ENCODE data around the gene RCC1.
A peak's percentile ranks its signal among the peaks of the same experiment; 100 is the strongest.
"Not testable (repeated sequence)": the region's sequence is repeated elsewhere in the genome, so short reads cannot be mapped to it uniquely, and the experiment has no call there.

Gene RCC1, protein sequence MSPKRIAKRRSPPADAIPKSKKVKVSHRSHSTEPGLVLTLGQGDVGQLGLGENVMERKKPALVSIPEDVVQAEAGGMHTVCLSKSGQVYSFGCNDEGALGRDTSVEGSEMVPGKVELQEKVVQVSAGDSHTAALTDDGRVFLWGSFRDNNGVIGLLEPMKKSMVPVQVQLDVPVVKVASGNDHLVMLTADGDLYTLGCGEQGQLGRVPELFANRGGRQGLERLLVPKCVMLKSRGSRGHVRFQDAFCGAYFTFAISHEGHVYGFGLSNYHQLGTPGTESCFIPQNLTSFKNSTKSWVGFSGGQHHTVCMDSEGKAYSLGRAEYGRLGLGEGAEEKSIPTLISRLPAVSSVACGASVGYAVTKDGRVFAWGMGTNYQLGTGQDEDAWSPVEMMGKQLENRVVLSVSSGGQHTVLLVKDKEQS

GRCh38 chr1:28505406-28506187 lies at the start of gene RCC1:
RCC1 (plus strand) TSS chr1:28506043; CDS start chr1:28529867, 23,824 bp downstream.
- DNase-seq = peak; percentile 82

GRCh38 chr1:28456078-28456477 lies 49.8 kb upstream of the RCC1 start:
- DNase-seq = no peak

DNA sequence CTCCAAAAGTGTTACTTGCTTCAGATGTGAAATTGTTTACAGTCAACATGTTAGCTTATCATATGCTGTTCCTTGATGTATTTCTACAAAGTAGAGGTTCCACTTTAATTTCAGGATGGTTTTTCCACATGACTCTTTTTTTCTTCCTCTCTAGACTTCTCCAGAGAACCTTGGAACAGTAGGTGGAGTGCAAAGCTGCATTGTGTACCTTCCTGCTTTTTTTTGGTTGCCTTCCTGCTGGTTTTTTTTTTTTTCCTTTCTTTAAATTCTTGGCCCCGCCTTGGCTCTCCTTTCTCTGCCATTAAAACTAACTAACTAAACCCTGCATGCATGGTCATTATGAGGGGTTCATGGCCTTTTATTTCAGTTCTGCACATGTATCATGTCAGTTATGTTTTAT lies 48.2 kb upstream of the RCC1 start:
- DNase-seq = no peak

GRCh38 chr1:28458237-28459228 lies 47.3 kb upstream of the RCC1 start:
- DNase-seq = no peak

DNA sequence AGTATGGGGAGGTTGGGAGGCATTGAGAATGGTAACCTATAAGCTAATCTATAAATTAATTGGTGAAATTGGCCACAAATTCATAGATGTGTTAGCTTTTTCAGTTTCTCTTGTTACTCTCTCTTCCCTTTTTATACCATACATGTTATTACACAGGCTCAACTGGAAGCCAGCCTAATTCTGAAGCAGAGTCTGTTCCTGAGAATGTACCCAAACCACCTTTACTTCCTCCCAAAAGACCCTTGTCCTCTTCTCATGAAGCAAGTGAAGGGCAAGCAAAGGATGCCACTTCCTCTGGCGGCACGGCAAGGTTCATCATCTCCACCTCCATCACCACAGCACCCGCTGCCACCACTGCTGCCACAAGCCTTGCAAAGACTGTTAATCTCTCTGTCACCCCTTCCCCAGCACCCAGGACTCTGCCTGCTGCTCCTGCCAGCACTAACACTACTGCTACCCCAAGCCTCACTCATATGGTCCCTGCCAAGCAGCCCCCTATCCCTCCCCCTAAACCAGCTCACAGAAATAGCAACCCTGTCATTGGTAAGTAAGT lies 39.5 kb upstream of the RCC1 start:
- DNase-seq = no peak

DNA sequence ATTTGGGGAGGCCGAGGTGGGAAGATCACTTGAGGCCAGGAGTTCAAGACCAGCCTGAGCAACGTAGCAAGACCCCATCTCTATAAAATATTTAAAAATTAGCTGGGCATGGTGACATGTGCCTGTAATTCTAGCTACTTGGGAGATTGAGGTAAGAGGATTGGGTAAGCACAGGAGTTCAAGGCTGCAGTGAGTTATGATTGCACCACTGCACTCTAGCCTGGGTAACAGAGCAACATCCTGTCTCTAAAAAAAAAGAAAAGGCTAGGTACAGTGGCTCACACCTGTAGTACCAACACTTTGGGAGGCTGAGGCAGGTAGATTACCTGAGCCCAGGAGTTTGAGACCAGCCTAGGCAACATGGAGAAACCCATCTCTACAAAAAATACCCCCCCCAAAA lies 35.7 kb upstream of the RCC1 start:
- DNase-seq = no peak

- DNase-seq = not testable (repeated sequence)
These were observed 26.3 kb upstream of the RCC1 start for GRCh38 chr1:28479497-28479896.

- no peak for DNase-seq
These were observed 25.5 kb upstream of the RCC1 start for GRCh38 chr1:28480308-28480707.

DNA sequence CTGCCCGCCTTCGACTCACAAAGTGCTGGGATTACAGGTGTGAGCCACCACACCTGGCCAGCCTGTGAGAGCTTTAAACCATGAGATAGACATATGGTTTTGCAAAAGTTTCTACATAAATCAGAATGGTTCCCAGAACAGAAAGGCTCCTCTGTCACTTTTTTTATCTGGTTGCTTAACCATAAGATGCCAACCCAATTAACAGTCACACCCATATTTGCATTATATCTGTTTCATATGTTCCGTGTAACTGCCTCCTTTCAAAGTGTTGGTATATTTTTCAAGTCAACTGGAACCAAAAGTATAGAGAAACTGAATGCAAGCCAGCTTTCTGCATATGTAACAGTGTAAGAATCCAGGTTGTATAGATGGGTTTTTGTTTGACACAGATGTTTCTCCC lies 23.7 kb upstream of the RCC1 start:
- DNase-seq = no peak

- no peak for DNase-seq
These were observed 23.1 kb upstream of the RCC1 start for GRCh38 chr1:28482702-28483101.

- no peak for DNase-seq
These were observed 11.1 kb upstream of the RCC1 start for GRCh38 chr1:28494737-28495136.

GRCh38 chr1:28499553-28499952 lies 6.3 kb upstream of the RCC1 start:
- no peak for DNase-seq

GRCh38 chr1:28501925-28502324 lies 3.9 kb upstream of the RCC1 start:
- DNase-seq = no peak

DNA sequence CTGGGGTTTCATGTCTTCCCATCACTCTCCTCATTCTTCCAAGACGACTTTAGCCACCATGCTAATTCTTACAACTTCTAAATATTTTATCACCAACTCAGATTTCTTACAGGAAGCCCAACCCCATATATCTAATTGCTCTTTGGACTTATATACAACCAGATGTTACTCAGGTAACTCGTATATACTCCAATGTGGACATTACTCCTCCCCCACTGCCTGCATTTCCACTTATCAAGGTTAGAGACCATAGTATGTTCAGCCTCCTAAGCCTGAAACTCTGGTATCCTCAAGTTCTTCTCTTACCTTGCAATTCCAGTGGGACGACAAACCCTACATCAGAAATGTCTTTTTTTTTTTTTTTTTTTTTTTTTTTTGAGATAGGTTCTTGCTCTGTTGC lies 2.7 kb upstream of the RCC1 start:
- no peak for DNase-seq

- no peak for DNase-seq
These were observed 1.0 kb downstream of the RCC1 start for GRCh38 chr1:28506907-28507246.

DNA sequence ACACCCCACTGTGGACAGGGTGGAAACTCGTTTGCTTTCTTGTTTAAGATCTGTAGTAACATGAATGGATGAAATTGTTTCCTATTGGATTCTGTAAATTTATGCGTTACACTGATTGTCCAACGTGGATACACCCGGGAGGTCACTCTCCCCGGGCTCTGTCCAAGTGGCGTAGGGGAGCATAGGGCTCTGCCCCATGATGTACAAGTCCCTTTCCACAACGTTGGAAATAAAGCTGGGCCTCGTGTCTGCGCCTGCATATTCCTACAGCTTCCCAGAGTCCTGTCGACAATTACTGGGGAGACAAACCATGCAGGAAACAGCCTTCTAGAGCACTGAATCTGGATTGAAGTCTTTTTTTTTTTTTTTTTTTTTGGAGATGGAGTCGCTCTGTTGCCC lies 1.4 kb downstream of the RCC1 start:
- no peak for DNase-seq

- no peak for DNase-seq
These were observed 2.0 kb downstream of the RCC1 start for GRCh38 chr1:28507646-28508434.

- no peak for DNase-seq
These were observed 2.6 kb downstream of the RCC1 start for GRCh38 chr1:28508435-28508754.

DNA sequence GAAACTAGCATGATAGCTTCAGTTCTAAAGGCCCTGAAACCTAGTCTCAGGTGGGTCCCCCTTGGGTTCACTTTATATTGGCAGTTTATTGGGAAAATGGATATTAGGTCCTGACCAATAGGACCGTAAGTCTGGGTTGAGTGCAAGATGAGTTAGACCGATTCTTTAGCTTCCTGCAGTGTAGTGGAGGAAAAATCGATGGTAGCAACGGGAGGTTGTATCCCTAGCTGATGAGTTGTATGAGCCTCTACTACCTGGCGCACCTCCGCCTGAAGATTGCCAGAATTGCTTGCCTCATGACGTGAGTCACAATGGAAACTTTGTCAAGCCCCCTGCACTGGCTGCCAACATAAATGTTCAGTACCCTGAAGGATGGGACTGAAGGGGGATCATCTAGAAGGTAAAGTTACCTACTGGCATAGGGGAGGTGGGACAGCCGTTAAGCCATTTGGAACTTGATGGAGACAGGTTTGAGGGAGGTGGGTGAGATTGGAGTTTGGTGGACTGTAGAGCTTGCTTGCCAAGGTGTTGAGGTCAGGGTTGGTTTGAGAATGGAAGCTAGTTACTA lies 3.9 kb downstream of the RCC1 start:
- DNase-seq = no peak

DNA sequence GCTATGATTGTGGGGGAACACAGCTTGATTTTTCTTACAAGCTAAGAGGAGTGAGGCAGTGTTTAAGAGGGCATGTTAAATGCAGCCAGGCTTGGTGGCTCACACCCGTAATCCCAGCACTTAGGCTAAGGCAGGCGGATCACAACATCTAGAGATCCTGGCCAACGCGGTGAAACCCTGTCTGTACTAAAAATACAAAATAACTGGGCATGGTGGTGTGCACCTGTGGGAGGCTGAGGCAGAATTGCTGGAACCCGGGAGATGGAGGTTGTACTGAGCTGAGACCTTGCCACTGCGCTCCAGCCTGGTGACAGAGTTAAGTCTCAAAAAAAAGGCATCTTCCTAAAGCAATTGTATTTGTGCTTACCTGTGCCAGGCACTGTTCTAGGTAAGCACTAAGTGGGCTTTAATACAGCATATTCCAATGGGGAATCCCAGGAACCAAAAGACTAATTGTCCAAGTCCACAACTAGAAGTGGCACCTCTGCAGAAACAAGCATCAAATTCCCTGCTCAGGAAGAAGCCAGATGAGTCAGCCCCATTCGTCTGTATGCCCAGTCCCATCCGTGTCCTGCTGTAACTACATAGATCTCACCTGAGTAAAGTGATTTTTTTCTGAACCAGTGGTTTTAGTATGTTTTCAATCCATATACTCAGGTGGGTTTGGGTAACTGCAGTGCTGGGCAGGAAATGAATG lies 4.6 kb downstream of the RCC1 start:
- no peak for DNase-seq

DNA sequence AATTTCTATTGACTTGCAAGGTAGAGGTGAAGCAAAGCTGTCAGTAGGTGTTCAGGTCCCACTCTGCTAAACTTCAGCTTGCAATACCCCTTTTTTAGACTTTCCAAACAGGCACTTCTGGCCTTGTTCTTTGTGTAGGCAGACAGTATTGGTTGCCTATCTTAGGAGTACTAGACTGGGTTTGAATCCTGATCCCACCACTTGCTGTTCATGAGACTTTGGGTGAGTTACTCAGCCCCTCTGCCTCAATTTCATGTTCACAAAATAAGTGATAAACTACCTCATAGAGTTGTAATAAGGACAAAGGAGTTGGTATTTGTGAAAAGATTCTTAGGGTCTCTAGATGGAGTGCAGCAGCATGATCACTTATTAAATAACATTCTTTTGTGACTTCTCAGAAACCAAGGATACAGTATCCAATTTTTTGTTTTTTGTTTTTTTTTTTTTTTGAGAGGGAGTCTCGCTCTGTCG lies 5.2 kb downstream of the RCC1 start:
- no peak for DNase-seq
